Endodermal cell (in vitro differentiated cells): ENCODE results near the gene VWC2. TPM values are rescaled to one million over a fixed set of nuclear protein-coding genes. Genes with fewer than 3 reads are reported as not detected.

Experiments used
- DNase-seq: peaks from one replicate; pipeline ENCODE4 v3.0.0-alpha.2; 2017
- H3K27ac ChIP-seq: 2 replicates; pipeline ENCODE4 v1.5.1; 2013; ENCODE audit warnings: mild to moderate bottlenecking, low read depth, low read length, moderate library complexity
- H3K27me3 ChIP-seq: 2 replicates; pipeline ENCODE4 v1.6.1; 2013; ENCODE audit warnings: mild to moderate bottlenecking, low read length, moderate library complexity; ENCODE audit not compliant: insufficient read depth, control insufficient read depth, poor library complexity, severe bottlenecking
- H3K36me3 ChIP-seq: 2 replicates; pipeline ENCODE4 v1.7.0; 2013; ENCODE audit warnings: mild to moderate bottlenecking, low read length, moderate library complexity; ENCODE audit not compliant: control insufficient read depth, insufficient read depth
- H3K4me1 ChIP-seq: one replicate; pipeline ENCODE4 v1.7.0; 2013; ENCODE audit warnings: low read length; ENCODE audit not compliant: control insufficient read depth, insufficient read depth
- H3K4me3 ChIP-seq: 2 replicates; pipeline ENCODE4 v1.5.1; 2013; ENCODE audit warnings: mild to moderate bottlenecking, low read length, moderate library complexity
- H3K9ac ChIP-seq: 2 replicates; pipeline ENCODE4 v1.6.1; 2013; ENCODE audit warnings: mild to moderate bottlenecking, low read length, moderate library complexity; ENCODE audit not compliant: poor library complexity, severe bottlenecking; ENCODE audit errors: extremely low read depth
- H3K9me3 ChIP-seq: 2 replicates; pipeline ENCODE4 v1.6.1; 2013; ENCODE audit warnings: mild to moderate bottlenecking, low read length, moderate library complexity; ENCODE audit not compliant: control insufficient read depth
- H3K27ac Mint-ChIP-seq: 2 replicates; pipeline ENCODE4 v1.8.0; 2020; ENCODE audit warnings: mixed read lengths
- H3K27me3 Mint-ChIP-seq: 2 replicates; pipeline ENCODE4 v1.8.0; 2021; ENCODE audit warnings: mild to moderate bottlenecking, mixed read lengths; ENCODE audit not compliant: insufficient read depth
- H3K36me3 Mint-ChIP-seq: 2 replicates; pipeline ENCODE4 v1.8.0; 2020; ENCODE audit warnings: low read depth, mixed read lengths
- H3K4me1 Mint-ChIP-seq: 2 replicates; pipeline ENCODE4 v1.8.0; 2020; ENCODE audit warnings: mixed read lengths
- H3K4me3 Mint-ChIP-seq: 2 replicates; pipeline ENCODE4 v1.8.0; 2020; ENCODE audit warnings: mild to moderate bottlenecking, moderate library complexity, mixed read lengths
- H3K9me3 Mint-ChIP-seq: 2 replicates; pipeline ENCODE4 v1.8.0; 2020; ENCODE audit warnings: mild to moderate bottlenecking, mixed read lengths
- WGBS, 2 experiments: methylation state at CpG; one replicate each; pipeline versions ENCODE4 v1.1.5 to v1.1.7; 2013; ENCODE audit warnings: missing lambda C conversion rate in 2 of 2, mixed read lengths in 1 of 2; ENCODE audit not compliant: insufficient coverage in 1 of 2, insufficient read length in 1 of 2; 5-methylcytosine and 5-hydroxymethylcytosine counted together
- total RNA-seq, 2 donors: library from RNA; stranded (reverse); fragmentation: NEBNext Ultra II Directional in 1 of 2; extraction: Animal tissue kit (Norgen Biotek cat#: 25700) in 1 of 2; gene quantifications; 2 replicates in 1 of 2; 3 replicates in 1 of 2; pipeline ENCODE4 v1.2.1, GENCODE V29; 2021
- TF ChIP-seq, protein P1 (sequence below): fragments of 200-600 bp; sonication (generic); conservative IDR thresholded peaks from 2 replicates; pipeline ENCODE4 v1.5.0; 2021; ENCODE audit warnings: antibody characterized with exemption, mild to moderate bottlenecking

The VWC2 gene
- total RNA-seq, 2 donors from 2014 or later, result not detected

DNA sequence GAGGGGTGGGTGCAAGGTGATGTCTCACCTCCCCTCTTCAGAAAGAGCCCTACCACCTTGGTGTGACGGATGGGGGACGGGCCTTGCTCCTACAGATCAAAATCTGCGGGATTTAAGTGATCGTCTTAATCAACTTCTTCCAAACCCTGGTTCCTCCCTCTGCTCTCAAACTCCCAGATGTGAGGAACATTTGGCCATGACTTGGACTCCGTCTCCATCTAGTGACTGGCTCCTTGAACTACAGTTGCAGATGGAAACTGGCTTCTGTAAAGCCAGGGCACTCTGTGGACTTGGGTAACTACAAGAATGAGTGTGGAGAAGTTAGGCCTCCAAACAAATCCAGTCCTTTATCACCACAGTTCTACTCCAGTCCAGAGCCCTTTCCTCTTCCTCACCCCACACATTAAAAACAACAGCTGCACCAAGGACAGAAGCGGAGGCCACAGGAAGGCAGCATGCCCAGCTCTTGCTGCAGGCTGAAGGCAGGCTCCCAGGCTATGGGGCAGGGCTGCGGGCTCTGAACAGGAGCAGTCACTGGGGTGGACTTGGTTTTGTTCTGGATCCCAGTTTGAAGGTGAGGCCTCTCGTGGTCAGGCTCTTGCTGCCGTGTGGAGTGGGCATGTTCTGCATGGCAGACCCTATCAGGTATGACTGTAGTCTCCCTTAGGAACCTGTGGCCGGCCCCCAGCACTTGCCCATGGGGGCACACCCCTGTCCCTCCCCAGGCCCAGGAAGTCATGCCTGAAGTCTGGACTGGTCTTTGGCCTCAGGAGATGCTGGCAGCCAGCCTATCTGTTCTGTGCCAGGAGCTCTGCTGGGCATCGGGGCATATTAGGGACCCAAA lies 79.4 kb downstream of the VWC2 start:
- no peak overlapping the region for H3K4me3 Mint-ChIP-seq
- no peak overlapping the region for H3K9ac ChIP-seq
- no peak overlapping the region for H3K27ac Mint-ChIP-seq
- DNase-seq, result peak; percentile 89
- H3K27me3 ChIP-seq, result no peaks in the 10 kb centered on the region
- H3K9me3 Mint-ChIP-seq, result peaks cover 5% of the 10 kb centered on the region
- 58 to 67% methylated on average over 4 to 11 of the region's 11 CpGs for WGBS, 2 experiments
- no peaks in the 10 kb centered on the region for H3K27me3 Mint-ChIP-seq
- H3K4me1 Mint-ChIP-seq, result peaks cover 13% of the 10 kb centered on the region
- H3K4me1 ChIP-seq, result no peaks in the 10 kb centered on the region
- H3K27ac ChIP-seq, result no peak overlapping the region
- TF ChIP-seq, protein P1, sequence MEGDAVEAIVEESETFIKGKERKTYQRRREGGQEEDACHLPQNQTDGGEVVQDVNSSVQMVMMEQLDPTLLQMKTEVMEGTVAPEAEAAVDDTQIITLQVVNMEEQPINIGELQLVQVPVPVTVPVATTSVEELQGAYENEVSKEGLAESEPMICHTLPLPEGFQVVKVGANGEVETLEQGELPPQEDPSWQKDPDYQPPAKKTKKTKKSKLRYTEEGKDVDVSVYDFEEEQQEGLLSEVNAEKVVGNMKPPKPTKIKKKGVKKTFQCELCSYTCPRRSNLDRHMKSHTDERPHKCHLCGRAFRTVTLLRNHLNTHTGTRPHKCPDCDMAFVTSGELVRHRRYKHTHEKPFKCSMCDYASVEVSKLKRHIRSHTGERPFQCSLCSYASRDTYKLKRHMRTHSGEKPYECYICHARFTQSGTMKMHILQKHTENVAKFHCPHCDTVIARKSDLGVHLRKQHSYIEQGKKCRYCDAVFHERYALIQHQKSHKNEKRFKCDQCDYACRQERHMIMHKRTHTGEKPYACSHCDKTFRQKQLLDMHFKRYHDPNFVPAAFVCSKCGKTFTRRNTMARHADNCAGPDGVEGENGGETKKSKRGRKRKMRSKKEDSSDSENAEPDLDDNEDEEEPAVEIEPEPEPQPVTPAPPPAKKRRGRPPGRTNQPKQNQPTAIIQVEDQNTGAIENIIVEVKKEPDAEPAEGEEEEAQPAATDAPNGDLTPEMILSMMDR, result peak; percentile 91
- no peaks in the 10 kb centered on the region for H3K9me3 ChIP-seq
- no peaks in the 10 kb centered on the region for H3K36me3 ChIP-seq
- H3K4me3 ChIP-seq, result no peak overlapping the region
- H3K36me3 Mint-ChIP-seq, result no peaks in the 10 kb centered on the region

GRCh38 chr7:49855281-49855980 lies 82.0 kb downstream of the VWC2 start:
- H3K4me1 Mint-ChIP-seq, result peaks cover 12% of the 10 kb centered on the region
- H3K9me3 Mint-ChIP-seq, result peaks cover 6% of the 10 kb centered on the region
- 59 to 66% methylated on average over 4 to 7 of the region's 7 CpGs for WGBS, 2 experiments
- H3K9me3 ChIP-seq, result no peaks in the 10 kb centered on the region
- no peaks in the 10 kb centered on the region for H3K27me3 ChIP-seq
- H3K27me3 Mint-ChIP-seq, result no peaks in the 10 kb centered on the region
- peak; percentile 59 for DNase-seq
- H3K4me3 ChIP-seq, result no peak overlapping the region
- no peaks in the 10 kb centered on the region for H3K4me1 ChIP-seq
- no peak overlapping the region for H3K4me3 Mint-ChIP-seq
- H3K36me3 ChIP-seq, result no peaks in the 10 kb centered on the region
- no peaks in the 10 kb centered on the region for H3K36me3 Mint-ChIP-seq
- H3K27ac Mint-ChIP-seq, result no peak overlapping the region
- H3K9ac ChIP-seq, result no peak overlapping the region
- TF ChIP-seq, protein P1, result peak; percentile 33
- H3K27ac ChIP-seq, result no peak overlapping the region

- no peaks in the 10 kb centered on the region for H3K36me3 ChIP-seq
- no peak overlapping the region for H3K4me3 ChIP-seq
- H3K27me3 ChIP-seq, result no peaks in the 10 kb centered on the region
- Mint-ChIP-seq H3K27ac (no peak overlapping the region), H3K4me3 (no peak overlapping the region), H3K9me3 (peaks cover 8% of the 10 kb centered on the region), H3K36me3 (no peaks in the 10 kb centered on the region), H3K4me1 (peaks cover 7% of the 10 kb centered on the region), H3K27me3 (peaks cover 3% of the 10 kb centered on the region)
- DNase-seq, result no peak
- H3K9me3 ChIP-seq, result no peaks in the 10 kb centered on the region
- 92 to 100% methylated on average over 1 of the region's 1 CpG for WGBS, 2 experiments
- H3K4me1 ChIP-seq, result peaks cover under 1% of the 10 kb centered on the region
- no peak overlapping the region for H3K9ac ChIP-seq
- TF ChIP-seq, protein P1, result no peak
- H3K27ac ChIP-seq, result no peak overlapping the region
Observed at GRCh38 chr7:49860293-49860692, 86.9 kb downstream of the VWC2 start.
